GM19043 (cell line): ENCODE results near the gene BCL7C.

Experiments used
- ATAC-seq: cut with Tn5 transposase; IDR thresholded peaks from one replicate; pipeline ENCODE4 v1.9.1; 2021; ENCODE audit warnings: low read depth; ENCODE audit not compliant: unreplicated experiment

The BCL7C gene

DNA sequence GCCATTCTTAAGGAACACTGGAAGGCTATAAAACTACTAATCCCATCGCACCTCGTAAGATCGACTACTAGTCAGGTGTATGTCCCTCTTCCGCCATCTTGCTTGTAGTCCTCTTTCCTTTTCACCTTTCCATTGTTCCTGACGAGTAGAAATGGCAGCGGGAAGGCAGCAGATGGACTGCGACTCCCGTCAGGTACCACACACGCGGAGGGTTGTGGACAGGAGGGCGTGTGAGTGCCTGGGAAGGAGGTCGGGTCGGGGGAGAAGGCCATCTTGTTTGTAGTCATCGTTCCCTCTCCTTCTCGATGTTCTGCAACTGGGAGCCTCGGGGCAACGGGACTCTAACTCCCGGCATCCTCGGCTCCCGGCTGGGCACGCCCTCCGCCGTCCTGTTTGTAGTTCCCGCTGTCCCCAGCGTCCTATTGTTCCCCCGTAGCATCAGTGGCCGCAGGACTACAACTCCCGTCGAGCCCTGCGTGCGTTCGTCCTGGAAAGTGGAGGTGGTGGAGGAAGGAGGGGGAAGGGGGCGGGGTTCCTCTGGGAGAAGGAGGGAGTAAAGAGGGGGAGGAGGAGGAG lies 29.2 kb upstream of the BCL7C start:
- peak; percentile 50 for ATAC-seq

GRCh38 chr16:30922420-30922959 lies 28.6 kb upstream of the BCL7C start:
- ATAC-seq: peak; percentile 66

GRCh38 chr16:30921748-30922419 lies 28.0 kb upstream of the BCL7C start:
- ATAC-seq: no peak

- ATAC-seq: no peak
Measured at GRCh38 chr16:30921459-30921747, 27.5 kb upstream of the BCL7C start.

DNA sequence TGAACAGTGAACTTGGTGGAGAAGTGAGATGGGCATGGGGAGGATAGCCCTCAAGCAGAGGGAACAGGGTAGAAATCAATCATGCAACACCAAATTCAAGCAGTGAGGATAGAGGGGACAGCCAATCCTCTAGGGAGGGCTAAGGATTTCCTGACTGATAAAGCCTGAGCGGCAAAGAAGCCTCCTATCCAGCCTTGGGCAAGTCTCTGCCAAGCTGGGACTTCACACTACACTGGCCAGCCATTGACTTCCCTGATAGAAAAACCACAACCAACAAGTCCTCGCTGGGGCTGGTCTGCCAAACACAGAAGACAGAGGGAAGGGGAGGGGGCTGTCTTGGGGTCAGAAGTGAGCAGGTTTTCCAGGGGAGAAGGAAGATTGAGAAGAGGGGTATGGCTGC lies 27.0 kb upstream of the BCL7C start:
- no peak for ATAC-seq

GRCh38 chr16:30918614-30919013 lies 24.7 kb upstream of the BCL7C start:
- ATAC-seq: no peak

DNA sequence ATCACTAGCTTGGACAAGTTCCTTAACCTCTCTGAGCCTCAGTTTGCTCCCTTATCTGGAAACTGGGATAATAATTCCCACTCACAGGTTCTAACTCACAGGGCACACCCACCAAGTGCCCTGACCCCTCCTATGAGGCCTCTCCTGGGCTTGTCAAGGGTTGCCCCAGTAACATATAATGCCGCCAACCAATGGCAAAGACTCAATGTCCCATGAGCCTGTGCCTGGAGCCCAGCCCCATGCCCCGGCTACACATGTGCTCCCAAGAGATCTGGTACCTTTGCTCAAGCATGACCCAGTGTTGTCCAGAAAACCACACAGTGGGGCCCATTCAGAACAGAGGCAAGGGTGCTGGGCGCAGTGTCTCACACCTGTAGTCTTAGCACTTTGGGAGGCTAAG lies 21.0 kb upstream of the BCL7C start:
- ATAC-seq: no peak

GRCh38 chr16:30912794-30913412 lies 19.0 kb upstream of the BCL7C start:
- ATAC-seq: no peak

GRCh38 chr16:30910427-30911029 lies 16.7 kb upstream of the BCL7C start:
- ATAC-seq: no peak

DNA sequence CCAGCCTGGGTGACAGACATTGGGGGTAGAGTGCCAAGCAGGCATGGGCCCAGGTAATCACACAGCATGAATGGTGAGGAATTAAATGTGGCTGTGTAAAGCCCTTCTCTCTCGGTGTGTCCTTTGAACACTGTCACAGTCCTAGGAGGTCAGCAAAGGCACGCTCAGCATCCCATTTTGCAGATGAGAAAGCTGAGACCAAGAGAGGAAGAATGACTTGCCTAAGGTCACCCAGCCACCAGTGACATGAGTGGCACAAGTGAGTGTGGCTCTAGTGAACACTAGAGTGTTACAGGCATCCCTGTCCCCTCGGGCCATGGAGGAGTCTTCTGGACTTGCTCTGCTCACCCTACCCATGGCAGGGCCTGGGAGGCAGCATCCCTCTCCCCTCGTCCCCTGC lies 13.2 kb upstream of the BCL7C start:
- ATAC-seq: no peak

GRCh38 chr16:30904114-30904780 lies 10.4 kb upstream of the BCL7C start:
- no peak for ATAC-seq

DNA sequence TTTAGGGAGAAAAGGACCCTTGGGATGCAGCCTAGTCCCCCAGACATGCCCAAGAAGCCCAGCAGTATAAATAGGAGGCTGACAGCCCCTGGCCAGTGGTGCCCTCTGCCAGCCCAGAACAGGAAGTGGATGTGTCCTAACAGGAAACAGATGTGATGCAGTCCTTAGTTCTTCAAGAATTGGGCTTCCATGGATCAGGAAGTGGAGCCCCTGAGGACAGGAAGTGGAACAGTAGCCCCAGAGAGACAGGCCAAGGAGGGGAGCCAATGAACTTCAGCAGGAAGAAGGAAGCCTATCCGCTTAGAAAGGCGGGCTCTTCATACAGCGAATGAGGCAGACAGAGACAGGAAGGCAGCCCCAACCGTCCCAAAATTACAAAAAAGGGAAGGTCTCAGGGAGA lies 9.7 kb upstream of the BCL7C start:
- no peak for ATAC-seq

DNA sequence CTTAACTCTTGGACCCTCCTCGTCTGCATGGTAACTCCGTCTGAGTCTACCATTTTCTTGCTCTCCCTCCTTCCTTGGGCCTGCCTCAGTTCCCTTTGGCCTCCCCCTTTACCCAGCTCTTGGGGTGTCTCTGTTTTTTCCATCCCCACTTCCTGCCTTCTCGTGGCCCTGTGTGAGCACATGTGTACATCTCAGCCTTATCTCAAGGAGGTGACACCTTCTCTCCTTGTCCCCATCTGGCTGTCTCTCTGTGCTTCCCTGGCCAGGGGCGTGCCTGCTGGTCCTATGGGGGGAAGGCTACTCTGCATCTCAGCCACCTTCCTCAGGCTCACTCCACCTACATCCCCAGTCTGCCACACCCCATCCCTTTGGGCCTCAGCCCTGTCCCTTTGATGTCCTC lies 9.1 kb upstream of the BCL7C start:
- no peak for ATAC-seq

DNA sequence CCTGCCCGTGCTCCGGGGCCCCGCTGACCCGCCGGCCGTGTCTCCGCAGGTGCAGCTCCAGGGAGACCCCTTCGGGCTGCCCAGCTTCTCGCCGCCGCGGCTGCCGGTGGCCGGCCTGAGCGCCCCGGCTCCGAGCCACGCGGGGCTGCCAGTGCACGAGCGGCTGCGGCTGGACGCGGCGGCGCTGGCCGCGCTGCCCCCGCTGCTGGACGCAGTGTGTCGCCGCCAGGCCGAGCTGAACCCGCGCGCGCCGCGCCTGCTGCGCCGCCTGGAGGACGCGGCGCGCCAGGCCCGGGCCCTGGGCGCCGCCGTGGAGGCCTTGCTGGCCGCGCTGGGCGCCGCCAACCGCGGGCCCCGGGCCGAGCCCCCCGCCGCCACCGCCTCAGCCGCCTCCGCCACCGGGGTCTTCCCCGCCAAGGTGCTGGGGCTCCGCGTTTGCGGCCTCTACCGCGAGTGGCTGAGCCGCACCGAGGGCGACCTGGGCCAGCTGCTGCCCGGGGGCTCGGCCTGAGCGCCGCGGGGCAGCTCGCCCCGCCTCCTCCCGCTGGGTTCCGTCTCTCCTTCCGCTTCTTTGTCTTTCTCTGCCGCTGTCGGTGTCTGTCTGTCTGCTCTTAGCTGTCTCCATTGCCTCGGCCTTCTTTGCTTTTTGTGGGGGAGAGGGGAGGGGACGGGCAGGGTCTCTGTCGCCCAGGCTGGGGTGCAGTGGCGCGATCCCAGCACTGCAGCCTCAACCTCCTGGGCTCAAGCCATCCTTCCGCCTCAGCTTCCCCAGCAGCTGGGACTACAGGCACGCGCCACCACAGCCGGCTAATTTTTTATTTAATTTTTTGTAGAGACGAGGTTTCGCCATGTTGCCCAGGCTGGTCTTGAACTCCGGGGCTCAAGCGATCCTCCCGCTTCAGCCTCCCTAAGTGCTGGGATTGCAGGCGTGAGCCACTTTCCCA lies 8.4 kb upstream of the BCL7C start:
- ATAC-seq: peak; percentile 53

DNA sequence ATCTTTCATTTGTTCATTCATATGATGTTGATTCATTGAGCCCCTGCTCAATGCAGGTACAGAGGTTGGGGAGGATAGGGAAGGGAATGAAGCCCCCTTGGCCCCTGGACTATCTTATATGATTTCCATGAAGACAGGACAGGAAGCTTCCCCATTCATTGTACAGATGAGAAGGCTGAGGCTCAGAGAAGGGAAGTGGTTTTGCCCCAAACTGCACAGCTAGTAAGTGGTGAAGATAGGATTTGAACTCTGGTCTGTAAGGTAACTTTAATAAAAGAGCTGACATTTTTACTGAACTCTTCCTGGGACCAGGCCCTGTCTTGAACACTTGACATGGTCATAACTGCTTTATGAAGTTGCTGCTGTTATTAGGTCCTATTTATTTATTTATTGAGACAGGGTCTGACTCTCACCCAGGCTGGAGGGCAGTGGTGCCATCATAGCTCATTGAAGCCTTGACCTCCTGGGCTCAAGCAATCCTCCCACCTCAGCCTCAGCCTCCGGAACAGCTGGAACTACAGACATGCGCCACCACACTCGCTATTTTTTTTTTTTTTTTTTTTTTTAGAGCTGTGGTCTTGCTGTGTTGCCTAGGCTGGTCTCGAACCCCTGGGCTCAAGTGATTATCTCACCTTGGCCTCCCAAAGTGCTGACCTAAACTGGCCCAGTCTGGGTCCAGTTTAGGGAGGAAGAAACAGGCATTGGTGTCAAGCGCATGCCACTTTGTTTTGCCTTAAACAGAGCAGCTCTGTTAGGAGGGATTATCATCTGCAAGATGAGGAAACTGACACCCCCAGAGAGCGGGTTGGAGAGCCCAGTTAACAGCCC lies 7.5 kb upstream of the BCL7C start:
- no peak for ATAC-seq

DNA sequence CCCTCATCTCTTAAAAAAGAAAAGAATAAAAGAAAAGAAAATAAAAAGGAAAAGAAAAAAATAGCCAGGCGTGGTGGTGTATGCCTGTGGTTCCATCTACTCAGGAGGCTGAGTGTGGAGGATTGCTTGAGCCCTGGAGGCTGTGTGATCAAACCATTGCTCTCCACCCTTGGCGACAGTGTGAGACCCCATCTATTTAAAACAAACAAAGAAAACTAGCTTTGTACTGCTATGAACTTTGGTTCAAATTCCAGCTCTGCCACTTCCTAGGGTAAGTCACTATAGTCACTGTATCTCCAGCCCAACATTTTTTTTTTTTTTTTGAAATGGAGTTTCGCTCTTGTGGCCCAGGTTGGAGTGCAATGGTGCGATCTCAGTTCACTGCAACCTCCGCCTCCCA lies 6.7 kb upstream of the BCL7C start:
- no peak for ATAC-seq

- ATAC-seq: no peak
Measured at GRCh38 chr16:30899794-30900193, 5.9 kb upstream of the BCL7C start.

DNA sequence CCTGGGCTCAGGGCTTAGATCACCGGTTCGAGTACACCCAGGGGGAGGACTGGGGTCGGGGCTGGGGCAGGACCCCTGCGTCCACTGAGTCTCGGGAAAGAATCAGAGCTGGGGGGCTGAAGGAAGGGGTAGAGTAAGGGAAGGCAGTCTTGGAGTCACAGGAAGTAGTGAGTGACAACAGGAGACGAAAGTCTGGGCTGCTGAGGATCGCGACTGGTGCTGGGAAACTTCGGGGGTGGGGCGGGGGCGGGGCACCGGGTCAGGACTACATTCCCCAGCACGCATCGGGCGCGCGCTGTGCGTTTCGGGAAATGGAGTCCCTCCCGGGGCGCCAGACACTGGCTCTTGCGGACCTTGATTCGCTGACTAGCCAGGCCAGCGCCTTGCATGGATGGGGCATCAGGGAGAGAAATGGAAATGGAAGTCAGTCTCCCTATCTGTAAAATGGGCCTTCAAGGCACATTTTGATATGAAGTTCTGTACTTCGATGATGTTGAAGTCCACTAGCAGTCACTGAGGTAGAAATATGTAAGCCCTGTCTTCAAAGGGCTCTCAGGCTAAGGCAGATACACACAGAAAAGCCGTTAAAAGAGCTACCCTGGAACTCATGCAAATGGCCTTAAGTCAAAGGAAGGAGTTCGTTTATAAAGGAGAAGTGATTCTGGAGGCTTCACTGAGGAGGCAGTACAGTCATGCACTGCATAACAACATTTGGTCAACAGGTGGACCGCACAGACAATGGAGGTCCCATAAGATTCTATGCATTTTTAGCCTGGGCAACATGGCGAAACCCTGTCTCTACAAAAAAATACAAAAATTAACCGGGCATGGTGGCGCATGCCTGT lies 3.2 kb upstream of the BCL7C start:
- peak; percentile 45 for ATAC-seq
